ENCODE results near the gene GRM5. TPM values are rescaled to one million over a fixed set of nuclear protein-coding genes. Genes with fewer than 3 reads are reported as not detected.

GRM5 gene
- total and polyA plus RNA-seq, 2 experiments from 2014 or later, result not detected

- 37 to 44% methylated on average over 4 of the region's 4 CpGs for WGBS, 2 experiments (ENCODE audit: low coverage in 1 of 2, low lambda C conversion rate in 2 of 2, missing lambda C conversion rate in 2 of 2)
- no peak overlapping the region for H3K9ac ChIP-seq
Observed at GRCh38 chr11:88632163-88632562, 433.6 kb downstream of the GRM5 start.

DNA sequence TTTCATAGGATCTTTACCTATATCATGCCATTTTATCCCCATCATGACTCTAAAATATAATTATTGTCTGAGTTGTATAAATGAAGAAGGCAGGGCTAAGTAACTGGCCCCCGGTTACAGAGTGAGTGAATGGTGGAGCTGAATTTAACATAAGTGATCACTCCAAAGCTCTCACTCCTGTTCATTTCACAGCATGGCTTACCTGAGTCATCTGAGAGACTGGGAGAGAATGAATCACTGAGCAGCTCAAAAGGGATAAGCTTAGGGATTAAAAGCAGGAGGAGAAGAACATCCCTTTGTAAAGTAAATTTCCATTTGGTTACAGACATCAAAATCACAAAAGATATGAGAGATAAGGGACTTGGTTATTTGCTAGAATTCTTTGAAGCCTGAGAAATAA, 434.3 kb downstream of the GRM5 start:
- WGBS, 2 experiments (ENCODE audit: low coverage in 1 of 2, low lambda C conversion rate in 2 of 2, missing lambda C conversion rate in 2 of 2), result 67 to 89% methylated on average over 1 of the region's 1 CpG
- in situ Hi-C loops (cut with MboI), result no loop called here
- H3K27ac ChIP-seq, result no peak overlapping the region
- H3K79me2 ChIP-seq (ENCODE audit: insufficient read depth), result no peaks in the 10 kb centered on the region
- TF ChIP-seq EZH2 (IDR thresholded peaks at IDR 0.05; ENCODE audit: insufficient read depth, poor library complexity, severe bottlenecking), result no peak
- TF ChIP-seq EZH2phosphoT487 (IDR thresholded peaks at IDR 0.05; ENCODE audit: insufficient read depth, low read depth), result no peak
- H2AFZ ChIP-seq, result no peak overlapping the region
- no peaks in the 10 kb centered on the region for H4K20me1 ChIP-seq (ENCODE audit: insufficient read depth)
- H3F3A ChIP-seq (ENCODE audit: insufficient read depth), result no peaks in the 10 kb centered on the region
- no peaks in the 10 kb centered on the region for H3K9me3 ChIP-seq (ENCODE audit: low read depth)
- H3K4me1 ChIP-seq (ENCODE audit: insufficient read depth), result no peaks in the 10 kb centered on the region
- H3K36me3 ChIP-seq (ENCODE audit: low read depth), result no peaks in the 10 kb centered on the region
- no peaks in the 10 kb centered on the region for H3K27me3 ChIP-seq (replicated peaks; ENCODE audit: insufficient read depth)
- peak; percentile 48 for DNase-seq
- no peaks in the 10 kb centered on the region for H3K9me2 ChIP-seq (ENCODE audit: insufficient read depth)
- no peak overlapping the region for H3K9ac ChIP-seq
- no peak overlapping the region for H3K4me3 ChIP-seq
- H3K4me2 ChIP-seq (ENCODE audit: unreplicated experiment), result no peak overlapping the region

More at GRCh38 chr11:88632163-88632562, 433.6 kb downstream of the GRM5 start:
- no peak overlapping the region for H3K4me2 ChIP-seq (ENCODE audit: unreplicated experiment)
- no peak overlapping the region for H3K27ac ChIP-seq
- no peak overlapping the region for H2AFZ ChIP-seq
- H3K4me3 ChIP-seq, result no peak overlapping the region
- H3K9me3 ChIP-seq (ENCODE audit: low read depth), result no peaks in the 10 kb centered on the region
- TF ChIP-seq EZH2 (IDR thresholded peaks at IDR 0.05; ENCODE audit: insufficient read depth, poor library complexity, severe bottlenecking) (no peak), EZH2phosphoT487 (IDR thresholded peaks at IDR 0.05; ENCODE audit: insufficient read depth, low read depth) (no peak)
- no peaks in the 10 kb centered on the region for H3K4me1 ChIP-seq (ENCODE audit: insufficient read depth)
- H3K79me2 ChIP-seq (ENCODE audit: insufficient read depth), result no peaks in the 10 kb centered on the region
- H3K9me2 ChIP-seq (ENCODE audit: insufficient read depth), result no peaks in the 10 kb centered on the region
- no peaks in the 10 kb centered on the region for H4K20me1 ChIP-seq (ENCODE audit: insufficient read depth)
- no peak for DNase-seq
- H3F3A ChIP-seq (ENCODE audit: insufficient read depth), result no peaks in the 10 kb centered on the region
- in situ Hi-C loops (cut with MboI), result no loop called here
- H3K27me3 ChIP-seq (replicated peaks; ENCODE audit: insufficient read depth), result no peaks in the 10 kb centered on the region
- no peaks in the 10 kb centered on the region for H3K36me3 ChIP-seq (ENCODE audit: low read depth)

DNA sequence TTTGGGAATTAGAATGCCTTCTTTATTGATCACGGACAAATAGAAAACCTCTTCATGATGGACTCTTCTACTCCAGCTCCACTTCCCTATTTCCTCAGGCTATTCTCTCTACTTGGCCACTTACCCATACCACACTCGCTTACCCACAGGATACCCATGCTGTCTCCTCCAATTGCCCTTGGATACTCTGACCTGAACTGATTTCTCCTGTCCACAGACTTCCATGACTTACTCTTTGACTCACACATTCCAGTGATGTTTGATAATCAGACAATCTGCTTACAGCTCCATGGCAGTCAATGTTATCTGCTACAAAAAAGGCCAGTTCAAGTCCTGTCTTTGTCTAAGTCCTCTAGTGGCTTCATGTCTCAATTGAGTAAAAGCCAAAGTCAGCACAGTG, 436.3 kb downstream of the GRM5 start:
- 89 to 98% methylated on average over 2 of the region's 2 CpGs for WGBS, 2 experiments (ENCODE audit: low coverage in 1 of 2, low lambda C conversion rate in 2 of 2, missing lambda C conversion rate in 2 of 2)
- H3F3A ChIP-seq (ENCODE audit: insufficient read depth), result no peaks in the 10 kb centered on the region

GRCh38 chr11:88626216-88626615, 439.6 kb downstream of the GRM5 start:
- H3K36me3 ChIP-seq (ENCODE audit: low read depth), result no peaks in the 10 kb centered on the region
- H3K4me3 ChIP-seq, result no peak overlapping the region
- H4K20me1 ChIP-seq (ENCODE audit: insufficient read depth), result no peaks in the 10 kb centered on the region
- peak overlapping the region; percentile 32; the same call in 1 of the 2 replicates for H2AFZ ChIP-seq
- no peaks in the 10 kb centered on the region for H3K27me3 ChIP-seq (replicated peaks; ENCODE audit: insufficient read depth)
- no peaks in the 10 kb centered on the region for H3F3A ChIP-seq (ENCODE audit: insufficient read depth)
- H3K9me2 ChIP-seq (ENCODE audit: insufficient read depth), result no peaks in the 10 kb centered on the region
- no peaks in the 10 kb centered on the region for H3K9me3 ChIP-seq (ENCODE audit: low read depth)
- no peak overlapping the region for H3K9ac ChIP-seq
- in situ Hi-C loops (cut with MboI), result no loop called here
- H3K4me1 ChIP-seq (ENCODE audit: insufficient read depth), result no peaks in the 10 kb centered on the region
- TF ChIP-seq EZH2 (IDR thresholded peaks at IDR 0.05; ENCODE audit: insufficient read depth, poor library complexity, severe bottlenecking) (no peak), EZH2phosphoT487 (IDR thresholded peaks at IDR 0.05; ENCODE audit: insufficient read depth, low read depth) (no peak)
- H3K4me2 ChIP-seq (ENCODE audit: unreplicated experiment), result no peak overlapping the region
- H3K79me2 ChIP-seq (ENCODE audit: insufficient read depth), result no peaks in the 10 kb centered on the region
- no peak for DNase-seq
- 41% methylated on average over 4 of the region's 4 CpGs for WGBS, 2 experiments (ENCODE audit: low coverage in 1 of 2, low lambda C conversion rate in 2 of 2, missing lambda C conversion rate in 2 of 2)
- no peak overlapping the region for H3K27ac ChIP-seq

More for the DNA sequence above, 436.3 kb downstream of the GRM5 start:
- Histone ChIP-seq H3K27me3 (replicated peaks; ENCODE audit: insufficient read depth) (no peaks in the 10 kb centered on the region), H3K9me2 (ENCODE audit: insufficient read depth) (no peaks in the 10 kb centered on the region), H3K4me3 (no peak overlapping the region), H3K36me3 (ENCODE audit: low read depth) (no peaks in the 10 kb centered on the region), H4K20me1 (ENCODE audit: insufficient read depth) (no peaks in the 10 kb centered on the region), H3K9ac (no peak overlapping the region), H2AFZ (no peak overlapping the region), H3K4me2 (ENCODE audit: unreplicated experiment) (no peak overlapping the region), H3K9me3 (ENCODE audit: low read depth) (no peaks in the 10 kb centered on the region), H3K27ac (no peak overlapping the region), H3K4me1 (ENCODE audit: insufficient read depth) (no peaks in the 10 kb centered on the region), H3K79me2 (ENCODE audit: insufficient read depth) (no peaks in the 10 kb centered on the region)
- no peak for DNase-seq
- in situ Hi-C loops (cut with MboI), result no loop called here
- TF ChIP-seq EZH2phosphoT487 (IDR thresholded peaks at IDR 0.05; ENCODE audit: insufficient read depth, low read depth) (no peak), EZH2 (IDR thresholded peaks at IDR 0.05; ENCODE audit: insufficient read depth, poor library complexity, severe bottlenecking) (no peak)

DNA sequence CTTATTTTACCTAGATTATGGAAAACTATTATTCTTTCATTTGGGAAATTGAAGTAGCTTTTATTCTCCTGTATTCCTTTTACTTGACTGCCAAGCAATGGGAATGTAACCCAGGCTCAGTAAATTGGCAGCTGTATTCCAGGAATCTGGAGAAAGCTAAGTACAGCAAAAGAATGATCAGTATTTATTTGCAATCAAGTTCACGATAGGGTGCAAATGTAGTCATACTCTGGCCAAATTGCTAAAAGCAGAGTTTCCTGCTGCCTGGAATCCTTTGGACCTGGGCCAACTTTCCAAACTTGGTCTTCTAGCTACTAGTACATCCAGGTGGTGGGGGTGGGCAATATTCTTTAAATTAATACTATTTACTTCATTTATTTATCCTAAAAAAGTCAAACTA, 442.3 kb downstream of the GRM5 start:
- 82 to 84% methylated on average over 1 of the region's 1 CpG for WGBS, 2 experiments (ENCODE audit: low coverage in 1 of 2, low lambda C conversion rate in 2 of 2, missing lambda C conversion rate in 2 of 2)
- no peak overlapping the region for H3K4me2 ChIP-seq (ENCODE audit: unreplicated experiment)
- in situ Hi-C loops (cut with MboI), result no loop called here
- no peaks in the 10 kb centered on the region for H3K79me2 ChIP-seq (ENCODE audit: insufficient read depth)
- H3K4me3 ChIP-seq, result no peak overlapping the region
- no peaks in the 10 kb centered on the region for H3F3A ChIP-seq (ENCODE audit: insufficient read depth)
- DNase-seq, result no peak
- no peak overlapping the region for H2AFZ ChIP-seq
- H3K4me1 ChIP-seq (ENCODE audit: insufficient read depth), result no peaks in the 10 kb centered on the region
- no peaks in the 10 kb centered on the region for H3K27me3 ChIP-seq (replicated peaks; ENCODE audit: insufficient read depth)
- H3K9me3 ChIP-seq (ENCODE audit: low read depth), result no peaks in the 10 kb centered on the region
- TF ChIP-seq EZH2 (IDR thresholded peaks at IDR 0.05; ENCODE audit: insufficient read depth, poor library complexity, severe bottlenecking), result no peak
- TF ChIP-seq EZH2phosphoT487 (IDR thresholded peaks at IDR 0.05; ENCODE audit: insufficient read depth, low read depth), result no peak
- H4K20me1 ChIP-seq (ENCODE audit: insufficient read depth), result no peaks in the 10 kb centered on the region
- no peak overlapping the region for H3K27ac ChIP-seq
- no peaks in the 10 kb centered on the region for H3K9me2 ChIP-seq (ENCODE audit: insufficient read depth)
- no peak overlapping the region for H3K9ac ChIP-seq
- H3K36me3 ChIP-seq (ENCODE audit: low read depth), result no peaks in the 10 kb centered on the region

Data from GM23248 (cell line).